ENCODE measurements around the gene CTCF.
A peak's percentile ranks its signal among the peaks of the same experiment; 100 is the strongest.

The CTCF gene

GRCh38 chr16:67555795-67556212 lies 6.5 kb upstream of the CTCF start:
- TF ChIP-seq CTCF (IDR thresholded peaks at IDR 0.05; ENCODE audit: low read depth, low read length): no peak
- no peaks in the 10 kb centered on the region for H3K27me3 ChIP-seq (ENCODE audit: insufficient read depth, low read depth, severe bottlenecking)
- no peaks in the 10 kb centered on the region for H3K36me3 ChIP-seq
- H3K4me3 ChIP-seq (ENCODE audit: low read depth, low read length): no peak overlapping the region
- DNase-seq: no peak
- H3K9me3 ChIP-seq (ENCODE audit: severe bottlenecking): no peaks in the 10 kb centered on the region
- H3K27ac ChIP-seq: no peak overlapping the region

- no peak for TF ChIP-seq CTCF (IDR thresholded peaks at IDR 0.05; ENCODE audit: low read depth, low read length)
- Histone ChIP-seq H3K27ac (no peak overlapping the region), H3K9me3 (ENCODE audit: severe bottlenecking) (no peaks in the 10 kb centered on the region), H3K36me3 (peaks cover 6% of the 10 kb centered on the region), H3K27me3 (ENCODE audit: insufficient read depth, low read depth, severe bottlenecking) (no peaks in the 10 kb centered on the region), H3K4me3 (ENCODE audit: low read depth, low read length) (no peak overlapping the region)
- no peak for DNase-seq
These were observed 3.5 kb upstream of the CTCF start for GRCh38 chr16:67558859-67559258.

GRCh38 chr16:67560827-67561342 lies 1.4 kb upstream of the CTCF start:
- no peak for TF ChIP-seq CTCF (IDR thresholded peaks at IDR 0.05; ENCODE audit: low read depth, low read length)

GRCh38 chr16:67561501-67561823 lies 864 bp upstream of the CTCF start:
- no peak for DNase-seq
- Histone ChIP-seq H3K9me3 (ENCODE audit: severe bottlenecking) (no peaks in the 10 kb centered on the region), H3K4me3 (ENCODE audit: low read depth, low read length) (peak overlapping the region; percentile 92), H3K36me3 (peaks cover 6% of the 10 kb centered on the region), H3K27ac (peak overlapping the region; percentile 100), H3K27me3 (ENCODE audit: insufficient read depth, low read depth, severe bottlenecking) (no peaks in the 10 kb centered on the region)
- no peak for TF ChIP-seq CTCF (IDR thresholded peaks at IDR 0.05; ENCODE audit: low read depth, low read length)

More at GRCh38 chr16:67560827-67561342, 1.4 kb upstream of the CTCF start:
- Histone ChIP-seq H3K4me3 (ENCODE audit: low read depth, low read length) (peak overlapping the region; percentile 92), H3K9me3 (ENCODE audit: severe bottlenecking) (no peaks in the 10 kb centered on the region), H3K36me3 (peaks cover 6% of the 10 kb centered on the region), H3K27ac (peak overlapping the region; percentile 100; the same call in 1 of the 2 replicates), H3K27me3 (ENCODE audit: insufficient read depth, low read depth, severe bottlenecking) (no peaks in the 10 kb centered on the region)
- no peak for DNase-seq

GRCh38 chr16:67561824-67562525 lies 351 bp upstream of the CTCF start:
- Histone ChIP-seq H3K36me3 (peaks cover 6% of the 10 kb centered on the region), H3K27ac (peak overlapping the region; percentile 100), H3K9me3 (ENCODE audit: severe bottlenecking) (no peaks in the 10 kb centered on the region), H3K27me3 (ENCODE audit: insufficient read depth, low read depth, severe bottlenecking) (no peaks in the 10 kb centered on the region), H3K4me3 (ENCODE audit: low read depth, low read length) (peak overlapping the region; percentile 92)
- TF ChIP-seq CTCF (IDR thresholded peaks at IDR 0.05; ENCODE audit: low read depth, low read length): no peak
- DNase-seq: peak; percentile 98
